HUES64 (cell line): ENCODE data around the gene PCDHA8.
"Not testable (repeated sequence)": the region's sequence is repeated elsewhere in the genome, so short reads cannot be mapped to it uniquely, and the experiment has no call there.

Source experiments
- H3K27ac ChIP-seq: 2 replicates; pipeline ENCODE4 v1.7.0; 2013; ENCODE audit warnings: low read depth, low read length, inconsistent platforms
- H3K27me3 ChIP-seq: 2 replicates; pipeline ENCODE4 v1.6.1; 2013; ENCODE audit warnings: mild to moderate bottlenecking, low read length; ENCODE audit not compliant: insufficient read depth
- H3K36me3 ChIP-seq: 2 replicates; pipeline ENCODE4 v1.6.1; 2013; ENCODE audit warnings: mild to moderate bottlenecking, low read length; ENCODE audit not compliant: insufficient read depth
- H3K4me1 ChIP-seq: 2 replicates; pipeline ENCODE4 v1.6.1; 2013; ENCODE audit warnings: mild to moderate bottlenecking, low read length, moderate library complexity; ENCODE audit not compliant: insufficient read depth
- H3K4me3 ChIP-seq: 2 replicates; pipeline ENCODE4 v1.5.1; 2013; ENCODE audit warnings: mild to moderate bottlenecking, low read length, moderate library complexity
- H3K9ac ChIP-seq: 2 replicates; pipeline ENCODE4 v1.6.1; 2013; ENCODE audit warnings: mild to moderate bottlenecking, low read depth, low read length
- H3K9me3 ChIP-seq: 2 replicates; pipeline ENCODE4 v1.6.1; 2013; ENCODE audit warnings: low read depth, low read length; ENCODE audit not compliant: insufficient read depth
- WGBS: fragments of 150-250, 120-280 bp; methylation state at CpG from one replicate; pipeline ENCODE4 v1.1.7; 2013; ENCODE audit warnings: missing lambda C conversion rate; 5-methylcytosine and 5-hydroxymethylcytosine counted together

Gene PCDHA8

GRCh38 chr5:140806834-140807775 is 33.9 kb upstream of the PCDHA8 start, which contains the start of gene PCDHA4:
PCDHA4 (plus strand) TSS chr5:140807068.
- Histone ChIP-seq H3K9me3 (no peaks in the 10 kb centered on the region), H3K36me3 (no peaks in the 10 kb centered on the region), H3K27ac (no peak within 1 kb of the TSS), H3K27me3 (no peaks in the 10 kb centered on the region), H3K4me3 (peak within 1 kb of the TSS; percentile 69), H3K9ac (peak within 1 kb of the TSS; percentile 80), H3K4me1 (no peaks in the 10 kb centered on the region)
- 51% methylated on average over 45 of the region's 47 CpGs for WGBS

- H3K27me3 ChIP-seq, H3K4me1 ChIP-seq, H3K36me3 ChIP-seq, H3K9ac ChIP-seq, H3K9me3 ChIP-seq, H3K4me3 ChIP-seq, H3K27ac ChIP-seq: not testable (repeated sequence)
- WGBS, result 96% methylated on average over 62 of the region's 62 CpGs
These were observed 32.6 kb upstream of the PCDHA8 start for GRCh38 chr5:140808241-140808888.

DNA sequence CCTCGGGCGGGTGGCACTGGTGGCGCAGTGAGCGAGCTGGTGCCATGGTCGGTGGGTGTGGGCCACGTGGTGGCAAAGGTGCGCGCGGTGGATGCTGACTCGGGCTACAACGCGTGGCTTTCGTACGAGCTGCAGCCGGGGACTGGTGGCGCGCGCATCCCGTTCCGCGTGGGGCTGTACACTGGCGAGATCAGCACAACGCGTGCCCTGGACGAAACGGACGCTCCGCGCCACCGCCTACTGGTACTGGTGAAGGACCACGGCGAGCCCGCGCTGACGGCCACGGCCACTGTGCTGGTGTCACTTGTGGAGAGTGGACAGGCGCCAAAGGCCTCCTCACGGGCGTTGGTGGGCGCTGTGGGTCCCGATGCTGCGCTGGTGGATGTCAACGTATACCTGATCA is 32.1 kb upstream of the PCDHA8 start:
- no peaks in the 10 kb centered on the region for H3K27me3 ChIP-seq
- H3K36me3 ChIP-seq, result no peaks in the 10 kb centered on the region
- no peaks in the 10 kb centered on the region for H3K4me1 ChIP-seq
- 96% methylated on average over 43 of the region's 43 CpGs for WGBS
- H3K9ac ChIP-seq, result no peak overlapping the region
- no peak overlapping the region for H3K4me3 ChIP-seq
- no peaks in the 10 kb centered on the region for H3K9me3 ChIP-seq
- H3K27ac ChIP-seq, result no peak overlapping the region

DNA sequence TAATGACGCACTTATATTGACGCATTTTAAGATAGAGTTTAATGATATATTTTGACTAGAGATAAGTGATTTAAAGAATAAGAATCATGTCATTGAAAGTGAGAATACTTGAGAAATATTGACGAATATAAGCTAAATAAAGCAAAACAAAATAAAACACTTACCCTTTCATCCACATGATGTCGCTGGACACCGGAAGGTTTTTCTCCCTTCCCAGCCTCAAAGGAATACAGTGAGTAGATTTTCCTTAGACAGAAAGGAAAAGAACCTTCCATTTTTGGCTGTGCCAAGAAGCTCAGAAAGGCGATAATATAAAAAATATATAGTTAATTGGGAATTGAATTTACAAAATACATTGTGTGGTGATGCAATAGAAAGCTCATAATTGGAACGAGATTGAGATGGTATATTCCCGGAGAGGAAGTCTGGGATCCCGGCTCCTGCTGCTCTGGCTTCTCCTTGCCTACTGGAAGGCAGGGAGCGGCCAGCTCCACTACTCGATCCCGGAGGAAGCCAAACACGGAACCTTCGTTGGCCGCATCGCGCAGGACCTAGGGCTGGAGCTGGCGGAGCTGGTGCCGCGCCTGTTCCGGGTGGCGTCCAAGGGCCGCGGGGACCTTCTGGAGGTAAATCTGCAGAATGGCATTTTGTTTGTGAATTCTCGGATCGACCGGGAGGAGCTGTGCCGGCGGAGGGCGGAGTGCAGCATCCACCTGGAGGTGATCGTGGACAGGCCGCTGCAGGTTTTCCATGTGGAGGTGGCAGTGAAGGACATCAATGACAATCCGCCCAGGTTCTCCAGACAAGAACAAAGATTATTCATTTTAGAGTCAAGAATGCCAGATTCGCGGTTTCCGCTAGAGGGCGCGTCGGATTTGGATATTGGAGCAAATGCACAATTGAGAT is 19.4 kb upstream of the PCDHA8 start, which contains the start of gene PCDHA5:
TSS of gene PCDHA5 (plus strand) at position 239 of the 906 bp plus-strand sequence.
- Histone ChIP-seq H3K4me3 (0 out of 2 replicates have a peak within 1 kb of the TSS, but pooled peaks have one; percentile 26), H3K9ac (no peak within 1 kb of the TSS), H3K4me1 (no peaks in the 10 kb centered on the region), H3K27ac (no peak within 1 kb of the TSS), H3K27me3 (no peaks in the 10 kb centered on the region), H3K9me3 (no peaks in the 10 kb centered on the region), H3K36me3 (no peaks in the 10 kb centered on the region)
- 94% methylated on average over 38 of the region's 39 CpGs for WGBS

- H3K36me3 ChIP-seq, result no peaks in the 10 kb centered on the region
- H3K9ac ChIP-seq, result no peak overlapping the region
- no peak overlapping the region for H3K4me3 ChIP-seq
- no peaks in the 10 kb centered on the region for H3K27me3 ChIP-seq
- 93% methylated on average over 6 of the region's 6 CpGs for WGBS
- no peaks in the 10 kb centered on the region for H3K9me3 ChIP-seq
- no peak overlapping the region for H3K27ac ChIP-seq
- no peaks in the 10 kb centered on the region for H3K4me1 ChIP-seq
These were observed 18.7 kb upstream of the PCDHA8 start for GRCh38 chr5:140822281-140822629.

DNA sequence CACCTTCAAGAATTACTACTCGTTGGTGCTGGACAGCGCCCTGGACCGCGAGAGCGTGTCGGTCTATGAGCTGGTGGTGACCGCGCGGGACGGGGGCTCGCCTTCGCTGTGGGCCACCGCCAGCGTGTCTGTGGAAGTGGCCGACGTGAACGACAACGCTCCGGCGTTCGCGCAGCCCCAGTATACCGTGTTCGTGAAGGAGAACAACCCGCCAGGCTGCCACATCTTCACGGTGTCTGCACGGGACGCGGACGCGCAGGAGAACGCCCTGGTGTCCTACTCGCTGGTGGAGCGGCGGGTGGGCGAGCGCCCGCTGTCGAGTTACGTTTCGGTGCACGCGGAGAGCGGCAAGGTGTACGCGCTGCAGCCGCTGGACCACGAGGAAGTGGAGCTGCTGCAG is 18.0 kb upstream of the PCDHA8 start:
- H3K36me3 ChIP-seq, H3K4me3 ChIP-seq, H3K4me1 ChIP-seq, H3K9me3 ChIP-seq, H3K9ac ChIP-seq, H3K27ac ChIP-seq, H3K27me3 ChIP-seq: not testable (repeated sequence)
- WGBS, result 97% methylated on average over 48 of the region's 48 CpGs

- no peak overlapping the region for H3K27ac ChIP-seq
- H3K36me3 ChIP-seq, result no peaks in the 10 kb centered on the region
- no peak overlapping the region for H3K9ac ChIP-seq
- no peak overlapping the region for H3K4me3 ChIP-seq
- no peaks in the 10 kb centered on the region for H3K4me1 ChIP-seq
- 96% methylated on average over 38 of the region's 38 CpGs for WGBS
- H3K9me3 ChIP-seq, result no peaks in the 10 kb centered on the region
- no peaks in the 10 kb centered on the region for H3K27me3 ChIP-seq
These were observed 17.5 kb upstream of the PCDHA8 start for GRCh38 chr5:140823475-140823874.

DNA sequence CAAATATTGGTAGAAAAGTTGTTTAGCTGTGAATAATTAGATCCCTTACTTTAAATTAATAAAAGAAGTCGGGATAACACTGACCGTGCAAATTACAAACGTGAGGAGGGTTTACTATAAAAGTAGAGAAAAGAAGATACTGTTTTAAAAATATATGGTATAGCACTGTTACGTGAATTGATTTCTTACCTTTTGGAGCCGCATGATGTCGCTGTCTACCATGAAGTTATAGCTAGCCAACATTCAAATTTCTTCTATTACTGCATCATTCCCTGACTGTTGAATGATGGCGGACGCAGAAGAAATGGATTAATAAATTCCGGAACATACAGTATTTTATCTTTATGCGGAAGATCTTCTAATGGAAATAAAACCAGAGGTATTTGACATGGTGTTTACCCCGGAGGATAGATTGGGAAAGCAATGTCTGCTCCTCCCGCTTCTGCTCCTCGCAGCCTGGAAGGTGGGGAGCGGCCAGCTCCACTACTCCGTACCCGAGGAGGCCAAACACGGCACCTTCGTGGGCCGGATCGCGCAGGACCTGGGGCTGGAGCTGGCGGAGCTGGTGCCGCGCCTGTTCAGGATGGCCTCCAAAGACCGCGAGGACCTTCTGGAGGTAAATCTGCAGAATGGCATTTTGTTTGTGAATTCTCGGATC is 13.2 kb upstream of the PCDHA8 start, which contains the start of gene PCDHA6:
TSS of gene PCDHA6 (plus strand) at position 257 of the 658 bp plus-strand sequence. CDS start at position 389, 132 bp downstream.
- no peaks in the 10 kb centered on the region for H3K27me3 ChIP-seq
- H3K4me3 ChIP-seq, result no peak within 1 kb of the TSS
- H3K27ac ChIP-seq, result no peak within 1 kb of the TSS
- no peaks in the 10 kb centered on the region for H3K9me3 ChIP-seq
- no peaks in the 10 kb centered on the region for H3K36me3 ChIP-seq
- WGBS, result 96% methylated on average over 27 of the region's 27 CpGs
- no peak within 1 kb of the TSS for H3K9ac ChIP-seq
- H3K4me1 ChIP-seq, result no peaks in the 10 kb centered on the region

GRCh38 chr5:140828362-140828737 is 12.6 kb upstream of the PCDHA8 start:
- Histone ChIP-seq H3K27me3 (no peaks in the 10 kb centered on the region), H3K4me3 (no peak overlapping the region), H3K9ac (no peak overlapping the region), H3K27ac (no peak overlapping the region), H3K36me3 (no peaks in the 10 kb centered on the region), H3K4me1 (no peaks in the 10 kb centered on the region), H3K9me3 (no peaks in the 10 kb centered on the region)
- 95% methylated on average over 18 of the region's 18 CpGs for WGBS

DNA sequence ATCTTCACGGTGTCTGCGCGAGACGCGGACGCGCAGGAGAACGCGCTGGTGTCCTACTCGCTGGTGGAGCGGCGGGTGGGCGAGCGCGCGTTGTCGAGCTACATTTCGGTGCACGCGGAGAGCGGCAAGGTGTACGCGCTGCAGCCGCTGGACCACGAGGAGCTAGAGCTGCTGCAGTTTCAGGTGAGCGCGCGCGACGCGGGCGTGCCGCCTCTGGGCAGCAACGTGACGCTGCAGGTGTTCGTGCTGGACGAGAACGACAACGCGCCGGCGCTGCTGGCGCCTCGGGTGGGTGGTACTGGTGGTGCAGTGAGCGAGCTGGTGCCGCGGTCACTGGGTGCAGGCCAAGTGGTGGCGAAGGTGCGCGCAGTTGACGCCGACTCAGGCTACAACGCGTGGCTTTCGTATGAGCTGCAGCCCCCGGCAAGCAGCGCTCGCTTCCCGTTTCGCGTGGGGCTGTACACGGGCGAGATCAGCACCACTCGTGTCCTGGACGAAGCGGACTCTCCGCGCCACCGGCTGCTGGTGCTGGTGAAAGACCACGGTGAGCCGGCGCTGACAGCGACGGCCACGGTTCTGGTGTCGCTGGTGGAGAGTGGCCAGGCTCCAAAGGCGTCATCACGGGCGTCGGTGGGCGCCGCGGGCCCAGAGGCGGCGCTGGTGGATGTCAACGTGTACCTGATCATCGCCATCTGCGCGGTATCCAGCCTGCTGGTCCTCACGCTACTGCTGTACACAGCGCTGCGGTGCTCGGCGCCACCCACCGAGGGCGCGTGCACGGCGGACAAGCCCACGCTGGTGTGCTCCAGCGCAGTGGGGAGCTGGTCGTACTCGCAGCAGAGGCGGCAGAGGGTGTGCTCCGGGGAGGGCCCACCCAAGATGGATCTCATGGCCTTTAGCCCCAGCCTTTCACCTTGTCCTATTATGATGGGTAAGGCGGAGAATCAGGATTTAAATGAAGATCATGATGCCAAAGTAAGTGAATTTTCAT is 11.2 kb upstream of the PCDHA8 start:
- H3K27me3 ChIP-seq, H3K4me1 ChIP-seq, H3K27ac ChIP-seq, H3K9ac ChIP-seq, H3K9me3 ChIP-seq, H3K4me3 ChIP-seq, H3K36me3 ChIP-seq: not testable (repeated sequence)
- WGBS, result 96% methylated on average over 106 of the region's 106 CpGs
